GM18507 (cell line): ENCODE data around the gene TMEM245.

Experiments
- DNase-seq: peaks from one replicate; pipeline ENCODE4 v3.0.0; 2011; ENCODE audit warnings: low read depth; ENCODE audit not compliant: insufficient read length; ENCODE audit errors: extremely low spot score
- FAIRE-seq: peaks from 2 replicates; lab custom pipeline; 2011; peaks lifted over from hg19 to GRCh38; lab: Jason Lieb, UNC

The TMEM245 gene

DNA sequence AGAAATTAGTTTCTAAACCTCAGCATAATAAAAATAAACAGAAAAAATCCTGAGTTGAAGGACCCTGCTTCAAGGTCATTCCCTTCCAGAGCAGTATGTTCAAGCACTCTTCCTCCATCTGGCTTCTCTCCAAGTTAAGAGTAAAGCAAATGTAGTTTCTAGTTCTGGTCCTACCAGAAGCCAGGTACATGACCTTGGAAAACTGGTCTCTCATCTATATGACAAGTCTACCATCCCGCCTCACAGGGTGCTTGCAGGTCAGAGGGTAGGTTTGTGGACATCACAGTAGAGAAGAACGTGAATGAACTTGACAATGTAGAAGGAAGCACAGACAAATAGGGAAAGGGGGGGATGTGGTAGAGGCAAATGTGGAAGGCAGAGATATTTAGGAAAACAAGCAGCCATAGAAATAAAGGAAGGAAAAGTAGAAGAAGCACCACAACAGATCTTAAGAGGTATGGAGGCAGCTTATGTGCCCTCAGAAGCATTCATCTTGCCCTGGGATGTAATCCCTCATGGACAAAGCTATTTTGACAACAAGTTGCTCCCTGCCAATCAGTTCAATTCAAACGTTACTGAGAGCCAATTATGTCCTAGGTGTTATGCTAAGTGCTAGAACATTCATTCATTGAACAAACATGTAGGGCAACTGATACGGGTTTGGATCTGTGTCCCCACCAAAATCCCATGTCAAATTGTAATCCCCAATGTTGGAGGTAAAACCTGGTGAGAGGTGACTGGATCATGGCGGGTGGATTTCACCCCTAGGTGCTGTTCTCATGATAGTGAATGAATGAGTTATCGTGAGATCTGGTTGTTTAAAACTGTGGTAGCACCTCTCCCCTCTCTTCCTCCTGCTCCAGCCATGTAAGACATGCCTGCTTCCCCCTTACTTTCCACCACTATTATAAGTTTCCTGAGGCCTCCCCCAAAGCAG lies 82.7 kb downstream of the TMEM245 start:
- DNase-seq (no peak), FAIRE-seq (no peak)

DNA sequence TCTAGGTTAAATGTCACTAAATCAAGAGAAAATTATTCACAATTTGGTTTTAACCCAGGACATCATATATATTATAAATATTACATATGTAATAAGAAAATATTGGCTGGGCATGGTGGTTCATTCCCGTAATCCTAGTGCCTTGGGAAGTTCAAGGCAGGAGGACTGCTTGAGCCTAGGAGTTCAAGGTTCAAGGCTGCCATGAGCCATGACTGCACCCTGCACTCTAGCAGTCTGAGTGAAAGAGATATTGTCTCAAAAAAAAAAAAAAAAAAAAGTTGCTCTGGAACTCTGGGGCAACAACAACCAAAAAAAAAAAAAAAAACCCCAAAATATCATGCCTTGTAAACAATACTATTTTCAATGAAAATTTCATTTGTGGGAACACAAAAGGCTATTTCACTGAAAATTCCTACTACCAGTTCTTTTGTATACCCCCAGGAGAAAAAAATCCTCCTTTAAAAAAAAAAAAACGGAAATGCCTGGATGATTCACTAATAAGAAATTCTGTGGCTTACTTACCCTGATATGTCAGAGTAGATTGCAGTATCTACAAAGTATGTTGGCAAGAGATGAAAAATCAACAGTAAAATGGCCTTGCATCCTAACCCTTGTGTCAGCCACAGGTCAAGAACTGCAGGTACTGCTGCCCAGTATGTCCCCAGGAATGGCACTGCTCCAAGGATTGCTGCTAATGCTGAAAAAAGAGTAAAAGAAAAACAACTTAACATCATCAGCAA lies 83.9 kb downstream of the TMEM245 start:
- no peak for DNase-seq
- no peak for FAIRE-seq

DNA sequence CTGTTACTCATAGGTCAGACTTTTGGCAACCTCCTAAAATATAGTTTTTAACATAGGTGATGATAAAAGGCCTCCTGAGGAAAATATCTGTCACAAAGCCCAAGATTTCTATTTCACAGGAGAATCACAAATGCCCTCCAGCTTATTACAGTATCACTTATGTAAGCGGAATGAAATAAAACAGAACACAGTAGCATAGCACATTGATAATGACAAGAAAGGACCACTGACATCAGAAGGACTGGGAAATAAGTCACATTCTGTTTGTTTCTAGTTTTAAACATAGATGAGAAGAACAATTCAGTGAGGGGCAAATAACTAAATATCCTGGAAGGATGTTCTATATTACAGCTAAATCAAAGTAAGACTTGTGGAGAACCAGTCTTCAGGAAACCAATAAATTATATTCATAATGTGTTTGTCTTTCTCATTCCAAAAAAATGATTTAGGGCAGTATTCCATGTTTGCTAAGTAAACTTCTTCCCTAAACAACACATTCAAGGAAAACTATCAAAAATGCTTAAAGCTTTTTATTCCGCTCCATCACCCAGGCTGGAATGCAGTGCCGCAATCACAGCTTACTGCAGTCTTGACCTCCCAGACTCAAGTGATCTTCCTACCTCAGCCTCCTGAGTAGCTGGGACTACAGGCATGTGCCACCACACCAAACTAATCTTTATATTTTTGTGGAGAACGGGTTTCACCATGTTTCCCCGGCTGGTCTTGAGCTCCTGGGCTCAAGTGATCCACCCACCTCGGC lies 85.6 kb downstream of the TMEM245 start:
- DNase-seq (no peak), FAIRE-seq (no peak)

DNA sequence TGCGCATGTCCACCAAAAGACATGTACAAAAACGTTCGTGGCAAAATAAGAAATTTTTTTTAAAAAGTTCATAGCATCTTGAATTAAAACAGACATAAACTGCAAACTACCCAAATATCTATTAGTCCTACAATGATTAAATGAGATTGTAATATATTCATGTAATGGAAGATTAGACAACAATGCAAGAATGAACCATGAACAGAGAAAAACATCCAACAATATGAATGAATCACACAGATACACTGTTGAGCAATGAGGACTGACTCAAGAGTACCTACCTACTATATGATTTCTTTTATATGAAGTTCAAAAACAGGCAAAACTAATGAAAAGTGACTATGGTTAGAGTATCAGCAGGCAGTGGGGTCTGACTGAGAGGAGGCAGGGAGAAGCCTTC lies 88.5 kb downstream of the TMEM245 start:
- DNase-seq (no peak), FAIRE-seq (no peak)

DNA sequence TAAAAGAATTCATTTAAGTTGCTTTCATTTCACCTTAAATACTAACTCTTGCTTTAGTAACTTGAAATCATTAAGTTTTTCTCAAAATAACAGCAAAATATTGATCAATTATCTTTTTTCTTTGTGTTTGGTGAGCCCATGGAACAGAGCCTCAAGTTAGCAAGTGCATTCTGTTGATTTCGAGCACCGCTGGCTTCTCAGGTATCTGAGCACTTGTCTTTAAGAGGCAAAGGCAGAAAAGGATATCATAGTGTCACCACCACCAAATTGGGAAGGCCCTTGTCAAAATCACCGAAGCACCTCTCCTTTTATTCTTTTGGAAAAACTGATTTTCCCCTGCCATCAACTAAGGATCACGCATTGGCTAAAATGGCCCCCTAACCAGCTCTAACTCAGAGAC lies 89.3 kb downstream of the TMEM245 start:
- no peak for DNase-seq
- FAIRE-seq, result no peak

DNA sequence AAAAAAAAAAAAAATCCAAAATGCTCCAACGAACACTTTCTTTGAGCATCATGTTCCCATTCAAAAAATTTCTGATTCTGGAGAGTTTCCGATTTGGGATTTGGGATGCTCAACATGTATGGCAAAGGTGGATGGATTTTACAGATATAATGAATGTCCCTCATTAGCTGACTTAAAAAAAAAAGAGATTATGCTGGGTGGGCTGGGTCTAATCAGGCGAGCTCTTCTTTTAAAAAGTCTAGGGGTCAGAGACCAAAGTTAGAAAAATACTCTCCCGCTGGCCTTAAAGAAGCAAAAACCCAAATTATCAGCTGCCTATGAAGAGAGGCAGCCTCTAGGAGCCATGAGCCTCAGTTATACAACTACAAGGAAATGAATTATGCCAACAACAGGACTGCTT lies 91.3 kb downstream of the TMEM245 start:
- DNase-seq, result no peak

DNA sequence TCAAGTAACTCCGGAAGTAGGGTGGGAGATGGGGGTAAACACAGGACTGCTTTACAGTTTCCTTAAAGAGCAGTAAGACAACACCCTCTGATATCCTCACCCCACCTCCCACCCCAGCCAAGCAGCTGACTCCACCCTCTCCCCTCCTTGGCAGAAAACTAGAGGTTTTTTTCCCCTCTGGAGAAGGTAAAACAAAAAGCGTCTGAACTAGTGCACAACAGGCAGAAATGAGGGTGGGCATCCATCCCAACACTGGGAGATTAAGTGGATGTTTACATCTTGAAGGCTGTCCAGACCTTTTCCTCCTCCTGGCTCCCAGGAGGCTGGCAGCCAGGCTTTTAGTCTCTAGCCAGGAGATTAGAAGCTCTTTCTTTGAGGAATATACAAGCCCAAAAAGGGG lies 92.6 kb downstream of the TMEM245 start:
- FAIRE-seq (no peak), DNase-seq (no peak)

More for the DNA sequence above, 91.3 kb downstream of the TMEM245 start:
- FAIRE-seq, result no peak

DNA sequence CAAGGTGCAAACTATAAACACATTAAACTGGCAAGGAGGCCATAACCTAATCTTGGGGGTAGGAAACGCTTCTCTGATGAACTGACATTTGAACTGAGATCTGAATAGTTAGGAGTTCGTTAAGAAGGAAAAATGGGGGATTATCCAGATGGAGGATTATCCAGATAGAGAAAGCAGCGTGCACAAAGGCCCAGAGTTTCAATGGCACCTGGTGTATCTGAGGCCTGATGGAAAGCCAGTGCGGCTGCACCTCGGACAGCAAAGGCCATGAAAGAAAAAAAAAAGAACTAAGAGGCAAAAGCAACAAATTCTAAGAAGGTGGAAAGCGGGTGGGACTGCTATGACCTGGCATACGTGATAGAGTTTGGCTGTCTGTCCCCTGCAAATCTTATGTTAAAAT lies 93.4 kb downstream of the TMEM245 start:
- DNase-seq (no peak), FAIRE-seq (no peak)

DNA sequence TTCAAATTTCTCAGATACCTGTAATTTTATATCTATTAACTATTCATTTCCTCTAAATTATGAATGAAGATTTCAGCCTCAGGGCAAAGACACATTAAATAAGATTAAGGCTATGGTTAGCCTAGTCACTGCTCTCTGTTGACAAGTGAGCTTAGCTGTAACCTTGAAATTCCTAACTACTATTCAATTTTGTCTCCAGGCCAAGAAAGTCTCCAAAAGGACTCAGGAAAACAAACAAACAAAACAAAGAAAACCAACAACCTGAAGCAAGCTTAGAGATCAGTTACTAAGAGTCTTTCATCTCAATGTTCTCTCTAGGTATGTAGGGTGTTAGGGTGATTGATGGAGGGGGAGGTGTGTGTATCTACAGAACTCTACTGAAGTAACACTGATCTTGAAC lies 96.9 kb downstream of the TMEM245 start:
- DNase-seq (no peak), FAIRE-seq (no peak)

DNA sequence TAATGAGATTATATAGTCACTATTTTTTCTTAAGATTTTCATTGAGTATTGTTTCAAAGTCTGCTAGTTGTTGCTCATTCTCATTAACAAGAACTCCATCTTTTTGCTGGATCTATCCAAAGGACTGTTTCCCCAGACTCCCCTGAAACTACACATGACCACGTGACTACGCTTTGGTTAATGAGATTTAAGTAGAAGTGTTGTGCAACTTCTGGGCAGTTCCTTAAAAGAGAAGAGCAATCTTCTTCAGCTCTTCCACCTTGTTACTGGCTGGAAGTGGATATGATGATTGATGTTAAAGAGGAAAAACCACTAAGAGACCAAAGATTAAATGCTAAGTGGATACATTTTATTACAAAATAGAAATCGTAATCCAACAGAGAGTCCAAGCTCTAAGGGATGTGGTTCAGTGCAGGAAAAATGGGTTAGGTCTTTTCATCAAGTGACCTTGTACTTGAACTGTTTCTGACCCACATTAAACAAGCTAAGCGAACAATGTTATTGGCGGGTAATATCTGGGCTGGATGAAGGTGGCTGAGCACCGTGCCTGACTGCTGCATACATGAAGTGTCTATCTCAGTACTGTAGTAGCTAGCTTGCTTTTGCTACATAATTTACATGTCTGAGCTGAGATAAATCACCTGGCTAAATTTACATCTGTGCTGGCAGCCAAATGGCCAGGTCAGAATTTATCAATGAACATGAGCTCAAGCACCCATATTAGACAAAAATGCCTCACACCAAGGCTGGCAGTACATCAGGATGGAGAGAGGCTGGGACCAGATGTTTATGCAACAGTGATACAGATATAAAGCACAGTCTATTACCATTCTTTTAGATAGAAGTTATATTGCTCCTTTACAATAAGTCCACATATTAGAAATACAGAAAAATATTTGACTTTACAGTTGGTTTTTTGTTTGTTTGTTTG lies 98.9 kb downstream of the TMEM245 start:
- no peak for DNase-seq
- FAIRE-seq, result no peak

DNA sequence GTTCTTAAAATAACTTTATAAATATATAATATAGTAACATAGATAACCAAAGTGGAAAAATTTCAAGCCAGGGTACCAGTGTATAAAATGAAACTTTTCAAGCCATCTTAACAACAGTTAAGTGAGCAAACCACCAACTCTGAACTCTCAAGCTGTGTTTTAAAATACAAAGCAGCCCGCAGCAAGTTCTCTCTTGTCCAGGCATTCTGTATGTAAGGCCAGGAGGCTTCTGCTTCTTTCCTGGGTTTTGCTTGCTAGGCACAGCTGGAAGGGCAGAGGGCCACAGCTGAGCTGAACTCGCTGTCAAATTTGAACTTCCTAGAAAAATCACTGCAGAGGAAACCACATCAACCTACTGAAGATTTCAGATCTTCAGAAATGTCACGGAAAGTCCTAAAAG lies 99.6 kb downstream of the TMEM245 start:
- DNase-seq, result no peak
- no peak for FAIRE-seq

DNA sequence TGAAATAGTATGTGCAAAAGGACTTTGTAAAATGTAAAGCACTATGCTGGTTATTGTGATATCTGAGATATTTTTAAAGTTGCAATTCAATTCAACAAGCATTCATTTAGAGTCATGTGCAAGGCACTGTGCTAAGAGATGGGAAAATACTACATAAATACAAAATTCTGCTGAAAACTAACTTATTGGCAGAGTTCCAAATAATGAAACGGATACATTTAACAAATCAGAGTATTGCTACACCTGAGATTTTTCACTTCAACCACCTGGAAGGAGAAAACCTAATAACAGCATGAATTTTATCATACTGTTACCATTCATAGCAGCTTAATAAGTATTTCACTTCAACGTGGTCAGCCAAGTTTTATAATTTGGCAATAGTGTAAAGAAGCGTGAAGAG lies 100.3 kb downstream of the TMEM245 start:
- FAIRE-seq, result no peak
- DNase-seq, result no peak

DNA sequence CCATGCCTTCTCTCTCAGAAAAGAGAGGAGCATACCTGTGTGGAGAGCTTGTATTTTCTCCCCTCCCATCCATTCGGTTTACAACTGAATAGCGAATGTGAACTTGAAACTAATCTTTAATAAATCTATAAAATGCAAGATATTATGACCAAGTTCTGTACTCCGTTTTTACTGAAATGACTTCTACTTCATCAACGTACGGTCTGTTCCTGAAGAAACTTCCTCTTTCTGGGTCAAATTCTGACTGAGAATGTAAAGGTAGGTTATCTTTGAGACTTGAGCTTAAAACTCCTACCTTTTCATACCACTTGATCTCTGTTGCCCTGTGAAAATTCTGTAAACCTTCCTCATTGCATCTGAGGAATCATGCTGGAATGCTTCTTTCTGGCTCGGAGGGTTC lies 102.3 kb downstream of the TMEM245 start:
- DNase-seq, result no peak
- FAIRE-seq, result peak; percentile 69

DNA sequence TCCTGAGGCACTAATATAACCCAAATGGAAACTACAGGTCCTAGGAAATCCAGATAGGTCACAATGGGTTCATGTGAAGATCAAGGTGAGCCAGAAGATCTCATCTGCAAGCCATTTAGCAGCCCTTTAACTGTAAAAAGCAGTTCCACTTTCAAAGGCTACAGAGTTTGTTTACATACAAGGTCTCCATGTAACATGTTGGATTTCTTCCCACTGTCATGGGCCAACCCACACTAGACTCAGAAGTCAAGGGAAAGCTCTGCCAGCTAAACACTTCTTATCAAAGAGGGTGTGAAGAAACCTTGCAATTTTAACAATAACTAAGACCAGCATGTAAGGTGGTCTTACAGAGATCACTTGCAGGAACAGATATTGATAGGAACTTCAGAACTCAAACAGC lies 102.7 kb downstream of the TMEM245 start:
- FAIRE-seq (no peak), DNase-seq (no peak)

DNA sequence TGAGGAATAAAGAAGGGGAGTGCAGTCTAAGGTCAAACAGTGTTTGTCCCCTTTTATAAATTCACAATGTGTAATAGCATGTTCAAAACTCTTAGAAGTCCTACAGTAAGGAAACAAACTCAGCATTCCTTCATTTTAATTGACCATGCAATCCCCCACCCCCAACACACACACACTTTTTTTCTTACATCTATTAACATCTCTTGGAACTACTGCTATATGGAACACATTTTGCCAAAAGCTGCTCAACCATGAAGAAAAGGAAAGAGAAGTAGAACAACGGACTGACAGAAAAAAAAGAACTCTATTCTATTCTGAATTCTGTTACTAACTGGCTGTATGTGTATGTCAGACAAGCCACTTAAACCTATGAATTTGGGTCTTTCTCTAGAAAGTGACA lies 103.6 kb downstream of the TMEM245 start:
- no peak for FAIRE-seq
- no peak for DNase-seq

DNA sequence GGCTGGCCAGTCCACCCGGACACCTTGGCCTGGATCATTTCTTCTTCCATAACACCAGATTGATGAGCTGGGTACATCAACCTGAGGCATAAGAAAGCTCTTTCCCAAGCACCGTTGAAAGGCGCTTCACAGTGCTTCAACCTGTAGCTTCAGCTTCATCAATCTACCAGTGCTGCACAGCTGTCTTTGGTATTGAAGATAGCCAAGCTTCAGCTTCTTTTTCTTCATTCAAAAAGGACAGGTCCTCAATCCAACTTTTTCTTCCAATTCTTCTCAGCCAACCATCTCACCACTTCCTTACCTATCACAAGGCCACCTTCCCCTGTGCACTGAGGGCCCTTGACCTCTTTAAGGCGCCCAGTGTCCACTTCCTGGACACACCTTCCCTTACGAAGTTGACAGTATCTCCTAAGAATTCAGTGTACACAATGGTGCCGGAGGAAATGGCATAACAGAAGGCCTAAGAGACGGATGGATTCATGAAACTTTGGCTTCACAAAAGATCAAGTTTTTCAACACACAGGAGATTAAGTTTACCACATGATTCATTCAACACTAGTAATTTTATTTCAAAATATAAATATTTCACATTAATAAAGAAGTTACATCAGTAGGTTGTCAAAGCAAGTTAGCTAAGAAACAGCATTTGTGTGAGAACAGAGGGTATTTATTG lies 105.0 kb downstream of the TMEM245 start:
- FAIRE-seq (no peak), DNase-seq (no peak)

DNA sequence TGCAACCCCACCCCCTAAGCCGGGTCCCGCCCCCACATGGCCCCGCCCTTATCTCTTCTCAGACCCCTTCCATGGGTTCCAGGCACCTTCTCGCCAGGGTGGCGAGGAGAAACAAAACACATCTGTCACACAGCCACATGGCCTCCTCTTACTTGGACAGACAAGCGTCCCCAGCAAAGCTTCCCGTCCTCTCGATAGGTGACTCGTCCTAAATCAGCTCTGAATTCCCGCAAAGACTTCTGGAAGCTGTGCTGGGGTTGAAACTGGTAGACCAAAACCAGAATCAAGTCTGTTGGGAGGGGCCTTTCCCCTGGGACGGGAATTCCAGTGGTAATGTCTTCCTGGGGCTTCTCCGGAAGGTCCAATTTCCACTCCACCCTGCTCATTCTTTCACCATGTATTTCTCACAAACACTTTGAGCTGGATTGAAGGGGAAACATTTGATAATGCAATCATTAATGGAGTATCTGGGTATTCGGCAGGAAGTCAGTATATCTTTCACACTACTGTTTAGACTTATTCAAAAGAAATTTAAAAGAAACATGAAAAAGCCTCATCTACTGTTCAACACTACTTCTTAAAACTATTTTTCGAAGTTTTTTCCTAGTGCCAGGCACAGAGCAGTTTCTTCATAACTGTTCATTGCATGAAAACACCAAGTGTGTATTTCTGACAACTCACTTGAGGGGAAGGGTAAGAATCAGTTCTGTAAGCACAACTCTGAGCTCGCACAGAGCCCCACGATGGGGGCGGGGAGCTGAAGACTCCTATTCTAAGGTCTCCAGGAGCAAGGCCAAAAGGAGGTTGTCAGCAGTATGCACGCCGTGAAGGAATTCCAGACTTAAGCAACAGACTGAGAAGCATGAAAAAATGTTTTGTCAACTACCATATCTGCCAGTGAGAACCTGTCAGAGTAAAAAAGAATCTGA lies 105.8 kb downstream of the TMEM245 start:
- FAIRE-seq, result no peak
- DNase-seq, result no peak
